Thoracic aorta (tissue), 2 donors: ENCODE results near the gene KNSTRN. TPM values are rescaled to one million over a fixed set of nuclear protein-coding genes. Genes with fewer than 3 reads are reported as not detected.

ENCODE experiments used
- ATAC-seq: fragments of 150-250 bp; one replicate; pipeline ENCODE4 v1.8.0; 2017; ENCODE audit warnings: low read depth; ENCODE audit not compliant: insufficient number of reproducible peaks, low FRiP score
- DNase-seq: peaks from one replicate; pipeline ENCODE4 v3.0.0-alpha.2; 2020; ENCODE audit warnings: low spot score
- H3K27ac ChIP-seq, 2 donors: fragments of 200-600 bp; sonication (generic); 1 replicate in 1 of 2; 2 replicates in 1 of 2; pipeline ENCODE4 v1.5.1; 2016; ENCODE audit warnings: mild to moderate bottlenecking in 2 of 2, moderate library complexity in 2 of 2
- H3K27me3 ChIP-seq: fragments of 200-600 bp; sonication (generic); replicated peaks from 2 replicates; pipeline ENCODE4 v1.6.0; 2016; ENCODE audit warnings: mild to moderate bottlenecking; ENCODE audit not compliant: insufficient read depth
- H3K36me3 ChIP-seq: fragments of 200-600 bp; sonication (generic); one replicate; pipeline ENCODE4 v1.5.1; 2016
- H3K4me1 ChIP-seq, 2 donors: fragments of 200-600 bp; sonication (generic); 1 replicate in 1 of 2; 2 replicates in 1 of 2; pipeline versions ENCODE4 v1.5.1 to v1.6.0; 2016; ENCODE audit warnings: low read depth in 2 of 2, mild to moderate bottlenecking in 1 of 2; ENCODE audit not compliant: control insufficient read depth in 1 of 2
- H3K4me3 ChIP-seq: fragments of 200-600 bp; sonication (generic); 2 replicates; pipeline ENCODE4 v1.5.1; 2016; ENCODE audit warnings: mild to moderate bottlenecking
- H3K9me3 ChIP-seq: fragments of 200-600 bp; sonication (generic); 2 replicates; pipeline ENCODE4 v1.5.1; 2016
- CTCF ChIP-seq: fragments of 200-600 bp; sonication (generic); IDR thresholded peaks from one replicate; pipeline ENCODE4 v1.5.1; 2019; ENCODE audit warnings: antibody characterized with exemption
- total RNA-seq, 2 donors: library from RNA; depleted of rRNA; stranded (reverse); fragments of >200 nt; gene quantifications; one replicate each; pipeline versions ENCODE4 v1.1.0 to v1.2.3, GENCODE V29; 2016

The KNSTRN gene
- total RNA-seq, 2 donors from 2014 or later: 4.5 to 5.8 TPM

- peaks cover 49% of the 10 kb centered on the region for H3K36me3 ChIP-seq
- no peaks in the 10 kb centered on the region for H3K9me3 ChIP-seq
- no peak overlapping the region for H3K27ac ChIP-seq
- TF ChIP-seq CTCF: no peak
- DNase-seq (no peak), ATAC-seq (no peak)
- H3K27me3 ChIP-seq: no peaks in the 10 kb centered on the region
- no peak overlapping the region for H3K4me3 ChIP-seq
- H3K4me1 ChIP-seq: no peaks in the 10 kb centered on the region
Observed at GRCh38 chr15:40414816-40415215, 32.3 kb downstream of the KNSTRN start.

- H3K27me3 ChIP-seq: no peaks in the 10 kb centered on the region
- H3K4me1 ChIP-seq: no peaks in the 10 kb centered on the region
- ATAC-seq (no peak), DNase-seq (no peak)
- no peaks in the 10 kb centered on the region for H3K9me3 ChIP-seq
- no peak overlapping the region for H3K27ac ChIP-seq
- H3K36me3 ChIP-seq: peaks cover 45% of the 10 kb centered on the region
- H3K4me3 ChIP-seq: no peak overlapping the region
- no peak for TF ChIP-seq CTCF
Observed at GRCh38 chr15:40415226-40415625, 32.7 kb downstream of the KNSTRN start.

GRCh38 chr15:40416056-40416455 lies 33.5 kb downstream of the KNSTRN start:
- Histone ChIP-seq H3K9me3 (no peaks in the 10 kb centered on the region), H3K27ac (no peak overlapping the region), H3K36me3 (peaks cover 37% of the 10 kb centered on the region), H3K27me3 (no peaks in the 10 kb centered on the region), H3K4me1 (peaks cover 0 to 5% of the 10 kb centered on the region in 2 donors), H3K4me3 (no peak overlapping the region)
- ATAC-seq (no peak), DNase-seq (no peak)
- TF ChIP-seq CTCF: no peak

GRCh38 chr15:40418126-40418525 lies 35.6 kb downstream of the KNSTRN start:
- no peak for ATAC-seq
- Histone ChIP-seq H3K9me3 (no peaks in the 10 kb centered on the region), H3K36me3 (peaks cover 21% of the 10 kb centered on the region), H3K4me1 (peaks cover 5 to 16% of the 10 kb centered on the region in 2 donors), H3K27ac (no peak overlapping the region), H3K27me3 (no peaks in the 10 kb centered on the region), H3K4me3 (no peak overlapping the region)
- TF ChIP-seq CTCF: no peak
- DNase-seq: no peak

GRCh38 chr15:40420071-40420713 lies 37.7 kb downstream of the KNSTRN start:
- peaks cover 5 to 16% of the 10 kb centered on the region in 2 donors for H3K4me1 ChIP-seq
- no peaks in the 10 kb centered on the region for H3K9me3 ChIP-seq
- no peak for TF ChIP-seq CTCF
- no peaks in the 10 kb centered on the region for H3K27me3 ChIP-seq
- H3K36me3 ChIP-seq: peaks cover 4% of the 10 kb centered on the region
- no peak overlapping the region for H3K27ac ChIP-seq
- no peak overlapping the region for H3K4me3 ChIP-seq
- ATAC-seq (no peak), DNase-seq (no peak)
